WI38 (cell line): ENCODE results near the gene SERPINA5.

Source experiments
- H3K4me3 ChIP-seq: 2 replicates; pipeline ENCODE4 v1.5.1; 2011; ENCODE audit warnings: low read depth, mild to moderate bottlenecking, control low read depth, low read length
- CTCF ChIP-seq: IDR thresholded peaks from 2 replicates; pipeline ENCODE4 v1.5.1; 2012; ENCODE audit warnings: low read depth, mild to moderate bottlenecking, control low read depth, low read length

Gene SERPINA5

GRCh38 chr14:94540031-94540794, 41.0 kb upstream of the SERPINA5 start:
- TF ChIP-seq CTCF: no peak
- H3K4me3 ChIP-seq: no peak overlapping the region

GRCh38 chr14:94541234-94541975, 39.8 kb upstream of the SERPINA5 start:
- H3K4me3 ChIP-seq: no peak overlapping the region
- TF ChIP-seq CTCF: no peak

- H3K4me3 ChIP-seq: no peak overlapping the region
- TF ChIP-seq CTCF: no peak
These were observed 39.0 kb upstream of the SERPINA5 start for GRCh38 chr14:94542111-94542810.

- no peak for TF ChIP-seq CTCF
- H3K4me3 ChIP-seq: no peak overlapping the region
These were observed 38.3 kb upstream of the SERPINA5 start for GRCh38 chr14:94542811-94543440.

- no peak overlapping the region for H3K4me3 ChIP-seq
- TF ChIP-seq CTCF: no peak
These were observed 37.6 kb upstream of the SERPINA5 start for GRCh38 chr14:94543449-94544124.

- TF ChIP-seq CTCF: no peak
- no peak overlapping the region for H3K4me3 ChIP-seq
These were observed 36.5 kb upstream of the SERPINA5 start for GRCh38 chr14:94544726-94545125.
